Transverse colon (tissue), 3 donors: ENCODE results near the gene CERS4.

Experiments
- EP300 ChIP-seq: sonication (generic); formaldehyde crosslinking; IDR thresholded peaks from one replicate; pipeline ENCODE4 v1.6.1; 2017; ENCODE audit warnings: antibody characterized with exemption, low read depth
- POLR2A ChIP-seq: fragments of 450-650 bp; IDR thresholded peaks from one replicate; pipeline ENCODE4 v1.6.1; 2016; ENCODE audit warnings: antibody characterized with exemption, mild to moderate bottlenecking, moderate library complexity
- TF ChIP-seq, protein P1 (sequence below), 5 experiments: fragments of 200-600 bp in 3 of 5; fragments of 450-650 bp in 2 of 5; sonication (generic) in 3 of 5; IDR thresholded peaks; 1 replicate in 2 of 5; 2 replicates in 3 of 5; pipeline ENCODE4 v1.5.1; 2016 to 2017; ENCODE audit warnings: antibody characterized with exemption in 5 of 5, inconsistent platforms in 3 of 5, mild to moderate bottlenecking in 2 of 5, moderate library complexity in 1 of 5

DNA sequence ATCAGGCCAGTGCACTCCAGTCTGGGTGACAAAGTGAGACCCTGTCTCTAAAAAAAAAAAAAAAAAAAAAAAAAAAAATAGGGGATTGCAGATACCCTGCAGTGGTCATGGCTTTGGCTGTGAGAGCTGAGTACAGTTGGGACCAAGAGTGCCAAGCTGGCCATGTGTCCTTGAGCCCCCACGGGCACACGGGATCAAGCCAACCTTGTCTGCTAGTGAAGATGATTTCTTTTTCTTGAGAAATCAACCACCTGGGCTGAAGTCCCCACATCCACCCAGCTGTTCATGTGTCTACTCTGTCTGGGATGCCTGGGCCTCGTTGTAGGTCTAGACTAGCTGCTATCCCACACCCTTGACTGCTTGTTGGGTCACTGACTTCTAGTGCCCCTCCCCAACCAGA, 34.0 kb downstream of the CERS4 start:
- TF ChIP-seq, protein P1, sequence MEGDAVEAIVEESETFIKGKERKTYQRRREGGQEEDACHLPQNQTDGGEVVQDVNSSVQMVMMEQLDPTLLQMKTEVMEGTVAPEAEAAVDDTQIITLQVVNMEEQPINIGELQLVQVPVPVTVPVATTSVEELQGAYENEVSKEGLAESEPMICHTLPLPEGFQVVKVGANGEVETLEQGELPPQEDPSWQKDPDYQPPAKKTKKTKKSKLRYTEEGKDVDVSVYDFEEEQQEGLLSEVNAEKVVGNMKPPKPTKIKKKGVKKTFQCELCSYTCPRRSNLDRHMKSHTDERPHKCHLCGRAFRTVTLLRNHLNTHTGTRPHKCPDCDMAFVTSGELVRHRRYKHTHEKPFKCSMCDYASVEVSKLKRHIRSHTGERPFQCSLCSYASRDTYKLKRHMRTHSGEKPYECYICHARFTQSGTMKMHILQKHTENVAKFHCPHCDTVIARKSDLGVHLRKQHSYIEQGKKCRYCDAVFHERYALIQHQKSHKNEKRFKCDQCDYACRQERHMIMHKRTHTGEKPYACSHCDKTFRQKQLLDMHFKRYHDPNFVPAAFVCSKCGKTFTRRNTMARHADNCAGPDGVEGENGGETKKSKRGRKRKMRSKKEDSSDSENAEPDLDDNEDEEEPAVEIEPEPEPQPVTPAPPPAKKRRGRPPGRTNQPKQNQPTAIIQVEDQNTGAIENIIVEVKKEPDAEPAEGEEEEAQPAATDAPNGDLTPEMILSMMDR (IDR thresholded peaks at IDR 0.05) = no peak
- no peak for TF ChIP-seq POLR2A
- no peak for TF ChIP-seq EP300
